ENCODE measurements around the gene HNRNPM. TPM values are rescaled to one million over a fixed set of nuclear protein-coding genes. Genes with fewer than 3 reads are reported as not detected.
A peak's percentile ranks its signal among the peaks of the same experiment; 100 is the strongest.

HNRNPM gene
- total RNA-seq, 2 experiments from 2014 or later, result 269 to 272 TPM

GRCh38 chr19:8485561-8486371, 41.0 kb downstream of the HNRNPM start:
- no peaks in the 10 kb centered on the region for H3K27me3 Mint-ChIP-seq
- peaks cover 58% of the 10 kb centered on the region for H3K4me1 Mint-ChIP-seq (ENCODE audit: low read depth)
- DNase-seq (no peak), ATAC-seq (ENCODE audit: poor library complexity) (no peak)
- Histone ChIP-seq H3K27me3 (ENCODE audit: control insufficient read depth in 1 of 2, insufficient read depth in 2 of 2, low read length in 2 of 2) (no peaks in the 10 kb centered on the region), H3K27ac (ENCODE audit: low read depth in 1 of 2, low read length in 2 of 2) (no peak overlapping the region), H3K4me3 (ENCODE audit: low read length) (no peak overlapping the region), H3K36me3 (ENCODE audit: insufficient read depth, low read length) (peaks cover 86% of the 10 kb centered on the region), H3K4me1 (ENCODE audit: insufficient read depth, low read length) (peaks cover 45% of the 10 kb centered on the region), H3K9me3 (ENCODE audit: control insufficient read depth in 1 of 2, insufficient read depth in 1 of 2, low read length in 2 of 2) (no peaks in the 10 kb centered on the region)
- ChIA-PET CTCF (interaction anchor here (1.8 kb wide), 1 partner anchor 72 kb away, joined by 5 read pairs; the partner anchor contains the start of gene MARCHF2), POLR2A (interaction anchor here (1.6 to 2.9 kb wide), 6 partner anchors 20 to 90 kb away, joined by 6 to 26 read pairs (median 15); partner anchors contain the start of genes HNRNPM and ZNF414)
- H3K4me3 Mint-ChIP-seq, result no peak overlapping the region
- TF ChIP-seq, protein P1, sequence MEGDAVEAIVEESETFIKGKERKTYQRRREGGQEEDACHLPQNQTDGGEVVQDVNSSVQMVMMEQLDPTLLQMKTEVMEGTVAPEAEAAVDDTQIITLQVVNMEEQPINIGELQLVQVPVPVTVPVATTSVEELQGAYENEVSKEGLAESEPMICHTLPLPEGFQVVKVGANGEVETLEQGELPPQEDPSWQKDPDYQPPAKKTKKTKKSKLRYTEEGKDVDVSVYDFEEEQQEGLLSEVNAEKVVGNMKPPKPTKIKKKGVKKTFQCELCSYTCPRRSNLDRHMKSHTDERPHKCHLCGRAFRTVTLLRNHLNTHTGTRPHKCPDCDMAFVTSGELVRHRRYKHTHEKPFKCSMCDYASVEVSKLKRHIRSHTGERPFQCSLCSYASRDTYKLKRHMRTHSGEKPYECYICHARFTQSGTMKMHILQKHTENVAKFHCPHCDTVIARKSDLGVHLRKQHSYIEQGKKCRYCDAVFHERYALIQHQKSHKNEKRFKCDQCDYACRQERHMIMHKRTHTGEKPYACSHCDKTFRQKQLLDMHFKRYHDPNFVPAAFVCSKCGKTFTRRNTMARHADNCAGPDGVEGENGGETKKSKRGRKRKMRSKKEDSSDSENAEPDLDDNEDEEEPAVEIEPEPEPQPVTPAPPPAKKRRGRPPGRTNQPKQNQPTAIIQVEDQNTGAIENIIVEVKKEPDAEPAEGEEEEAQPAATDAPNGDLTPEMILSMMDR (IDR thresholded peaks at IDR 0.05), result no peak
- intact Hi-C loops (cut with DNase I, micrococcal nuclease), result loop anchor here in 1 of 2 experiments (5.0 kb wide), 1 partner anchor 33 kb away; no protein-coding TSS in a partner anchor
- peaks cover 86% of the 10 kb centered on the region for H3K36me3 Mint-ChIP-seq (ENCODE audit: low read depth)
- H3K27ac Mint-ChIP-seq, result peak overlapping the region; percentile 85
- H3K9me3 Mint-ChIP-seq, result no peaks in the 10 kb centered on the region

GRCh38 chr19:8486661-8487136, 41.9 kb downstream of the HNRNPM start:
- Mint-ChIP-seq H3K4me1 (ENCODE audit: low read depth) (peaks cover 49% of the 10 kb centered on the region), H3K9me3 (no peaks in the 10 kb centered on the region), H3K36me3 (ENCODE audit: low read depth) (peaks cover 79% of the 10 kb centered on the region), H3K27me3 (no peaks in the 10 kb centered on the region), H3K4me3 (peak overlapping the region; percentile 59), H3K27ac (peak overlapping the region; percentile 85)
- Histone ChIP-seq H3K4me3 (ENCODE audit: low read length) (no peak overlapping the region), H3K36me3 (ENCODE audit: insufficient read depth, low read length) (peaks cover 77% of the 10 kb centered on the region), H3K4me1 (ENCODE audit: insufficient read depth, low read length) (peaks cover 38% of the 10 kb centered on the region), H3K27ac (ENCODE audit: low read depth in 1 of 2, low read length in 2 of 2) (peak overlapping the region; percentile 38 to 64), H3K27me3 (ENCODE audit: control insufficient read depth in 1 of 2, insufficient read depth in 2 of 2, low read length in 2 of 2) (no peaks in the 10 kb centered on the region), H3K9me3 (ENCODE audit: control insufficient read depth in 1 of 2, insufficient read depth in 1 of 2, low read length in 2 of 2) (no peaks in the 10 kb centered on the region)
- TF ChIP-seq, protein P1 (IDR thresholded peaks at IDR 0.05), result no peak
- ATAC-seq (ENCODE audit: poor library complexity) (no peak), DNase-seq (no peak)
- ChIA-PET POLR2A (interaction anchor here (0.9 to 2.9 kb wide), 15 partner anchors 13 to 106 kb away, joined by 3 to 26 read pairs (median 8); partner anchors contain the start of genes HNRNPM, MARCHF2 and ZNF414), CTCF (interaction anchor here (0.6 to 1.8 kb wide), 9 partner anchors 8 to 1051 kb away, joined by 3 to 22 read pairs (median 4); partner anchors contain the start of genes HNRNPM and MARCHF2)
- intact Hi-C loops (cut with DNase I, micrococcal nuclease), result loop anchor here (1.0 to 5.0 kb wide), 2 partner anchors 34 to 94 kb away; no protein-coding TSS in a partner anchor

DNA sequence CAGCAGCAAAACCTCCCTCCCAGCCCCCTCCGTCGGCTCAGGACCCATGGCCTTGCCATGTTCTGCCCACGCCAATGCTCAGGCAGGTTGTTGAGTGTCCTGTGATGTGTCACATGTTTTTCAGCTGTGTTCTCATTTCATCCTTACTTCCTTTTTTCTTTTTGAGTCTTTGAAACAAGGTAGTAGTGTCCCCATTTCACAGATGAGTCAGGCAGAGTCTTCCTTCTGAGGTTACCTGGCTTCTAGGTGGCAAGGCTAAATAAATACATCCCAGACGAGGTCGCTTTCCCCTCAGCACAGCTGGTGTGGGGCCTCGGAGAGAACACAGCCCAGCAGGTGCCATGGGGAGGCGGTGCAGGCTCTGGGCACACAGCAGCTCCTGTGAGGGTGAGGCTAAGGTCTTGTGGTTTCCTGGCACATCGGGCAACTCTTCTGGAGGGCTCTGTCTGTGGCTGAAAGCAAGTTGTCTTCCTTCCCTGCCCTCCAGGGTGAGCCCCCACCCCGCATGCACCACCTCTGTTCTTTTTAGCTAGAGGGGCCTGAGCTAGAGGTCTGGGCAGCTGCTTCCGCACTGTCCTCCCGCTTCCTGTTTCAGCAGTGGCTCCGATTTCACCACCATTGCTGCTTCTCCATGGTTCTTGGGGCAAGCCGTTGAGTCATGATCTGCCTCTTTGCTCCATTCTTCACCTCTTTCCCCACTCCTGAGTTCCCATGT, 42.5 kb downstream of the HNRNPM start:
- ATAC-seq (ENCODE audit: poor library complexity) (peak; percentile 89), DNase-seq (peak; percentile 46 to 81 (median 62))
- H3K27me3 Mint-ChIP-seq, result no peaks in the 10 kb centered on the region
- peak overlapping the region; percentile 59 for H3K4me3 Mint-ChIP-seq
- TF ChIP-seq, protein P1 (IDR thresholded peaks at IDR 0.05), result peak; percentile 60
- H3K27ac Mint-ChIP-seq, result peak overlapping the region; percentile 85
- Histone ChIP-seq H3K4me3 (ENCODE audit: low read length) (no peak overlapping the region), H3K27ac (ENCODE audit: low read depth in 1 of 2, low read length in 2 of 2) (peak overlapping the region; percentile 57 to 64), H3K9me3 (ENCODE audit: control insufficient read depth in 1 of 2, insufficient read depth in 1 of 2, low read length in 2 of 2) (no peaks in the 10 kb centered on the region), H3K36me3 (ENCODE audit: insufficient read depth, low read length) (peaks cover 71% of the 10 kb centered on the region), H3K4me1 (ENCODE audit: insufficient read depth, low read length) (peaks cover 38% of the 10 kb centered on the region), H3K27me3 (ENCODE audit: control insufficient read depth in 1 of 2, insufficient read depth in 2 of 2, low read length in 2 of 2) (no peaks in the 10 kb centered on the region)
- POLR2A ChIA-PET, result interaction anchor here (0.9 to 2.9 kb wide), 17 partner anchors 8 to 106 kb away, joined by 3 to 26 read pairs (median 6); partner anchors contain the start of genes HNRNPM, MARCHF2 and ZNF414
- CTCF ChIA-PET, result interaction anchor here (0.6 to 1.8 kb wide), 9 partner anchors 9 to 1051 kb away, joined by 3 to 22 read pairs (median 4); partner anchors contain the start of genes HNRNPM and MARCHF2
- intact Hi-C loops (cut with DNase I, micrococcal nuclease), result loop anchor here (1.0 to 5.0 kb wide), 2 partner anchors 35 to 93 kb away; no protein-coding TSS in a partner anchor
- H3K36me3 Mint-ChIP-seq (ENCODE audit: low read depth), result peaks cover 73% of the 10 kb centered on the region
- H3K4me1 Mint-ChIP-seq (ENCODE audit: low read depth), result peaks cover 46% of the 10 kb centered on the region
- H3K9me3 Mint-ChIP-seq, result no peaks in the 10 kb centered on the region

Measured in CD4-positive, alpha-beta T cell (primary cell).